Neural cell (in vitro differentiated cells): ENCODE results near the gene DLG2. TPM values are rescaled to one million over a fixed set of nuclear protein-coding genes. Genes with fewer than 3 reads are reported as not detected.
"Not testable (repeated sequence)": the region's sequence is repeated elsewhere in the genome, so short reads cannot be mapped to it uniquely, and the experiment has no call there.

Experiments used
- H2AFZ ChIP-seq: fragments of 200-600, 300-800 bp; sonication (generic), shearing (Covaris generic); 2 replicates; pipeline ENCODE4 v1.6.0; 2014; ENCODE audit warnings: low read depth, mild to moderate bottlenecking, antibody characterized with exemption, low read length, moderate library complexity
- H3F3A ChIP-seq: fragments of 200-600 bp; shearing (Covaris generic); 2 replicates; pipeline ENCODE4 v1.6.1; 2016; ENCODE audit warnings: mild to moderate bottlenecking, moderate library complexity, mixed read lengths, antibody characterized with exemption, low read length; ENCODE audit not compliant: insufficient read depth, poor library complexity, severe bottlenecking
- H3K27ac ChIP-seq: fragments of 200-600, 300-800 bp; sonication (generic), shearing (Covaris generic); 2 replicates; pipeline ENCODE4 v1.5.1; 2014; ENCODE audit warnings: mild to moderate bottlenecking, low read length, moderate library complexity
- H3K27me3 ChIP-seq: fragments of 300-800, 200-600 bp; sonication (generic), shearing (Covaris generic); 2 replicates; pipeline ENCODE4 v1.6.0; 2014; ENCODE audit warnings: mild to moderate bottlenecking, low read depth, low read length, moderate library complexity; ENCODE audit not compliant: insufficient read depth
- H3K36me3 ChIP-seq: fragments of 300-800, 200-600 bp; sonication (generic), shearing (Covaris generic); 2 replicates; pipeline ENCODE4 v1.5.1; 2014; ENCODE audit warnings: mild to moderate bottlenecking, antibody characterized with exemption, low read length, moderate library complexity; ENCODE audit not compliant: insufficient read depth
- H3K4me2 ChIP-seq: fragments of 300-800, 200-600 bp; sonication (generic), shearing (Covaris generic); 2 replicates; pipeline ENCODE4 v1.6.0; 2014; ENCODE audit warnings: mild to moderate bottlenecking, low read length
- H3K4me3 ChIP-seq: fragments of 300-800, 200-600 bp; sonication (generic), shearing (Covaris generic); 2 replicates; pipeline ENCODE4 v1.5.1; 2014; ENCODE audit warnings: mild to moderate bottlenecking, low read length, moderate library complexity
- H3K79me2 ChIP-seq: fragments of 200-600 bp; shearing (Covaris generic); replicated peaks from 2 replicates; pipeline ENCODE4 v1.6.0; 2014; ENCODE audit warnings: mild to moderate bottlenecking, low read length, moderate library complexity; ENCODE audit not compliant: insufficient read depth
- H3K9ac ChIP-seq: fragments of 300-800, 200-600 bp; sonication (generic), shearing (Covaris generic); 2 replicates; pipeline ENCODE4 v1.6.1; 2016; ENCODE audit warnings: mild to moderate bottlenecking, low read length, mixed read lengths
- H3K9me2 ChIP-seq: fragments of 200-600 bp; shearing (Covaris generic); 2 replicates; pipeline ENCODE4 v1.6.1; 2016; ENCODE audit warnings: mild to moderate bottlenecking, low read length, mixed read lengths; ENCODE audit not compliant: insufficient read depth
- H3K9me3 ChIP-seq: fragments of 200-600, 300-800 bp; sonication (generic), shearing (Covaris generic); 2 replicates; pipeline ENCODE4 v1.6.1; 2016; ENCODE audit warnings: mild to moderate bottlenecking, mixed run types, low read length, moderate library complexity, mixed read lengths
- H4K20me1 ChIP-seq: fragments of 200-600 bp; shearing (Covaris generic); 2 replicates; pipeline ENCODE4 v1.6.1; 2016; ENCODE audit warnings: mild to moderate bottlenecking, mixed run types; ENCODE audit not compliant: insufficient read depth
- CTCF ChIP-seq: fragments of 450-650 bp; IDR thresholded peaks from 2 replicates; pipeline ENCODE4 v1.5.1; 2014; ENCODE audit warnings: antibody characterized with exemption, mild to moderate bottlenecking, moderate library complexity; ENCODE audit not compliant: poor library complexity, severe bottlenecking
- EP300 ChIP-seq: fragments of 450-650 bp; conservative IDR thresholded peaks from 2 replicates; pipeline ENCODE4 v1.6.1; 2014; ENCODE audit warnings: antibody characterized with exemption, mild to moderate bottlenecking, moderate library complexity; ENCODE audit not compliant: poor library complexity, severe bottlenecking
- EZH2 ChIP-seq: fragments of 200-600, 300-800 bp; shearing (Covaris generic), sonication (generic); IDR thresholded peaks from 2 replicates; pipeline ENCODE4 v1.6.1; 2014; ENCODE audit warnings: antibody characterized with exemption, low read length, borderline replicate concordance, mild to moderate bottlenecking; ENCODE audit not compliant: insufficient read depth, poor library complexity, severe bottlenecking
- MXI1 ChIP-seq: fragments of 450-650 bp; conservative IDR thresholded peaks from 2 replicates; pipeline ENCODE4 v1.6.1; 2014; ENCODE audit warnings: antibody characterized with exemption, mild to moderate bottlenecking; ENCODE audit not compliant: poor library complexity, severe bottlenecking
- POLR2AphosphoS5 ChIP-seq: IDR thresholded peaks from 2 replicates; pipeline ENCODE4 v1.6.1; 2012
- RAD21 ChIP-seq: fragments of 450-650 bp; conservative IDR thresholded peaks from 2 replicates; pipeline ENCODE4 v1.6.1; 2014; ENCODE audit warnings: antibody characterized with exemption, mild to moderate bottlenecking, moderate library complexity
- REST ChIP-seq: IDR thresholded peaks from 2 replicates; pipeline ENCODE4 v1.6.1; 2012; ENCODE audit warnings: borderline replicate concordance
- SMC3 ChIP-seq: fragments of 450-650 bp; conservative IDR thresholded peaks from 2 replicates; pipeline ENCODE4 v1.6.1; 2014; ENCODE audit warnings: antibody characterized with exemption, mild to moderate bottlenecking, moderate library complexity; ENCODE audit not compliant: poor library complexity
- TAF1 ChIP-seq: IDR thresholded peaks from 2 replicates; pipeline ENCODE4 v1.6.1; 2012; ENCODE audit warnings: low read depth
- polyA plus RNA-seq: library from polyadenylated mRNA; depleted of rRNA; stranded (reverse); fragments of >200 nt; gene quantifications from 2 replicates; pipeline ENCODE4 v1.2.3, GENCODE V29; 2014

The DLG2 gene
- polyA plus RNA-seq, 1 donor from 2014 or later, result 179 TPM

- not testable (repeated sequence) for H3K27ac ChIP-seq, H3K36me3 ChIP-seq, H3F3A ChIP-seq, H4K20me1 ChIP-seq, H3K4me2 ChIP-seq, H2AFZ ChIP-seq, H3K9me3 ChIP-seq, H3K79me2 ChIP-seq, H3K4me3 ChIP-seq, H3K9ac ChIP-seq, H3K9me2 ChIP-seq, H3K27me3 ChIP-seq
Measured at GRCh38 chr11:85609286-85609685, 17.9 kb downstream of the DLG2 start.

GRCh38 chr11:85608621-85609020, 18.5 kb downstream of the DLG2 start:
- not testable (repeated sequence) for H3K36me3 ChIP-seq, H3K9me3 ChIP-seq, H3K4me2 ChIP-seq, H3F3A ChIP-seq, H3K4me3 ChIP-seq, H3K27me3 ChIP-seq, H3K79me2 ChIP-seq, H3K9ac ChIP-seq, H4K20me1 ChIP-seq, H3K9me2 ChIP-seq, H3K27ac ChIP-seq, H2AFZ ChIP-seq

- not testable (repeated sequence) for H3F3A ChIP-seq, H3K9ac ChIP-seq
Measured at GRCh38 chr11:85606237-85606636, 20.9 kb downstream of the DLG2 start.

GRCh38 chr11:85603220-85603619, 23.9 kb downstream of the DLG2 start:
- no peak overlapping the region for H3K9ac ChIP-seq
- no peaks in the 10 kb centered on the region for H3F3A ChIP-seq
- H4K20me1 ChIP-seq, result no peaks in the 10 kb centered on the region
- no peak overlapping the region for H3K4me3 ChIP-seq
- no peak overlapping the region for H3K4me2 ChIP-seq
- no peaks in the 10 kb centered on the region for H3K9me3 ChIP-seq
- no peak overlapping the region for H3K27ac ChIP-seq
- no peak for TF ChIP-seq CTCF
- no peak for TF ChIP-seq POLR2AphosphoS5
- no peak for TF ChIP-seq EZH2
- no peak for TF ChIP-seq TAF1
- TF ChIP-seq SMC3, result no peak
- no peak for TF ChIP-seq REST
- no peak for TF ChIP-seq EP300
- no peak for TF ChIP-seq MXI1
- TF ChIP-seq RAD21, result no peak
- no peak overlapping the region for H2AFZ ChIP-seq
- H3K9me2 ChIP-seq, result no peaks in the 10 kb centered on the region
- no peaks in the 10 kb centered on the region for H3K27me3 ChIP-seq
- H3K36me3 ChIP-seq, result no peaks in the 10 kb centered on the region
- H3K79me2 ChIP-seq, result no peaks in the 10 kb centered on the region

More at GRCh38 chr11:85606237-85606636, 20.9 kb downstream of the DLG2 start:
- not testable (repeated sequence) for H3K9me3 ChIP-seq, H3K9me2 ChIP-seq, H3K27me3 ChIP-seq, H3K79me2 ChIP-seq, H3K36me3 ChIP-seq, H3K4me2 ChIP-seq, H2AFZ ChIP-seq, H3K27ac ChIP-seq, H4K20me1 ChIP-seq, H3K4me3 ChIP-seq
